Endodermal cell (in vitro differentiated cells): ENCODE measurements around the gene CLIP1. TPM values are rescaled to one million over a fixed set of nuclear protein-coding genes. Genes with fewer than 3 reads are reported as not detected.

Experiments
- DNase-seq: peaks from one replicate; pipeline ENCODE4 v3.0.0-alpha.2; 2017
- H3K27ac ChIP-seq: 2 replicates; pipeline ENCODE4 v1.5.1; 2013; ENCODE audit warnings: mild to moderate bottlenecking, low read depth, low read length, moderate library complexity
- H3K27me3 ChIP-seq: 2 replicates; pipeline ENCODE4 v1.6.1; 2013; ENCODE audit warnings: mild to moderate bottlenecking, low read length, moderate library complexity; ENCODE audit not compliant: insufficient read depth, control insufficient read depth, poor library complexity, severe bottlenecking
- H3K36me3 ChIP-seq: 2 replicates; pipeline ENCODE4 v1.7.0; 2013; ENCODE audit warnings: mild to moderate bottlenecking, low read length, moderate library complexity; ENCODE audit not compliant: control insufficient read depth, insufficient read depth
- H3K4me1 ChIP-seq: one replicate; pipeline ENCODE4 v1.7.0; 2013; ENCODE audit warnings: low read length; ENCODE audit not compliant: control insufficient read depth, insufficient read depth
- H3K4me3 ChIP-seq: 2 replicates; pipeline ENCODE4 v1.5.1; 2013; ENCODE audit warnings: mild to moderate bottlenecking, low read length, moderate library complexity
- H3K9ac ChIP-seq: 2 replicates; pipeline ENCODE4 v1.6.1; 2013; ENCODE audit warnings: mild to moderate bottlenecking, low read length, moderate library complexity; ENCODE audit not compliant: poor library complexity, severe bottlenecking; ENCODE audit errors: extremely low read depth
- H3K9me3 ChIP-seq: 2 replicates; pipeline ENCODE4 v1.6.1; 2013; ENCODE audit warnings: mild to moderate bottlenecking, low read length, moderate library complexity; ENCODE audit not compliant: control insufficient read depth
- H3K27ac Mint-ChIP-seq: 2 replicates; pipeline ENCODE4 v1.8.0; 2020; ENCODE audit warnings: mixed read lengths
- H3K27me3 Mint-ChIP-seq: 2 replicates; pipeline ENCODE4 v1.8.0; 2021; ENCODE audit warnings: mild to moderate bottlenecking, mixed read lengths; ENCODE audit not compliant: insufficient read depth
- H3K36me3 Mint-ChIP-seq: 2 replicates; pipeline ENCODE4 v1.8.0; 2020; ENCODE audit warnings: low read depth, mixed read lengths
- H3K4me1 Mint-ChIP-seq: 2 replicates; pipeline ENCODE4 v1.8.0; 2020; ENCODE audit warnings: mixed read lengths
- H3K4me3 Mint-ChIP-seq: 2 replicates; pipeline ENCODE4 v1.8.0; 2020; ENCODE audit warnings: mild to moderate bottlenecking, moderate library complexity, mixed read lengths
- H3K9me3 Mint-ChIP-seq: 2 replicates; pipeline ENCODE4 v1.8.0; 2020; ENCODE audit warnings: mild to moderate bottlenecking, mixed read lengths
- CTCF ChIP-seq: fragments of 200-600 bp; sonication (generic); conservative IDR thresholded peaks from 2 replicates; pipeline ENCODE4 v1.5.0; 2021; ENCODE audit warnings: antibody characterized with exemption, mild to moderate bottlenecking
- WGBS, 2 experiments: methylation state at CpG; one replicate each; pipeline versions ENCODE4 v1.1.5 to v1.1.7; 2013; ENCODE audit warnings: missing lambda C conversion rate in 2 of 2, mixed read lengths in 1 of 2; ENCODE audit not compliant: insufficient coverage in 1 of 2, insufficient read length in 1 of 2; 5-methylcytosine and 5-hydroxymethylcytosine counted together
- total RNA-seq, 2 donors: library from RNA; stranded (reverse); fragmentation: NEBNext Ultra II Directional in 1 of 2; extraction: Animal tissue kit (Norgen Biotek cat#: 25700) in 1 of 2; gene quantifications; 2 replicates in 1 of 2; 3 replicates in 1 of 2; pipeline ENCODE4 v1.2.1, GENCODE V29; 2021

The CLIP1 gene
- total RNA-seq, 2 donors from 2014 or later = 56.5 to 65.1 TPM

DNA sequence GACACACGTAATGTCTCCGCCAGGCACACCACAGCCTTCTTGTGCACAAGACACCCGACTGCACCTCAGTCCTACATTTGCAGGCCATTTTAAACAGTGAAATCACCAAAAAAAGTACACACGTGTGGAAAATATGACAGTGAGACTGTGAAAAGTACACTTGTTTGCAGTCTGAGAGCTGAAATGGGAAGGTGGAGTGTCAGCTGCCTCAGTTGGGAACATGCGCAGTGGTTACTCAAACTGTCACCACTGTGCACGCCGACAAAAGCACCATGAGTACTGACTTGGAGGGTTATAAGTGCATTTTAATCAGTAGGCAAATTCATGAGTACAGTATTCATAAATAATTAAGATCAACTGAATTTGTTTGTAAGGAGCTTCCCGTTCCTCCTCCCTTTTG, 171.9 kb downstream of the CLIP1 start:
- Mint-ChIP-seq H3K4me1 (no peaks in the 10 kb centered on the region), H3K36me3 (peaks cover 35% of the 10 kb centered on the region), H3K9me3 (no peaks in the 10 kb centered on the region), H3K27ac (no peak overlapping the region), H3K4me3 (no peak overlapping the region), H3K27me3 (no peaks in the 10 kb centered on the region)
- Histone ChIP-seq H3K4me1 (no peaks in the 10 kb centered on the region), H3K9ac (no peak overlapping the region), H3K4me3 (no peak overlapping the region), H3K27ac (no peak overlapping the region), H3K9me3 (no peaks in the 10 kb centered on the region), H3K27me3 (no peaks in the 10 kb centered on the region), H3K36me3 (peaks cover 30% of the 10 kb centered on the region)
- 97 to 98% methylated on average over 8 of the region's 8 CpGs for WGBS, 2 experiments
- no peak for DNase-seq
- no peak for TF ChIP-seq CTCF

GRCh38 chr12:122250047-122250446, 172.4 kb downstream of the CLIP1 start:
- Histone ChIP-seq H3K4me1 (no peaks in the 10 kb centered on the region), H3K9me3 (no peaks in the 10 kb centered on the region), H3K36me3 (peaks cover 30% of the 10 kb centered on the region), H3K4me3 (no peak overlapping the region), H3K9ac (no peak overlapping the region), H3K27ac (no peak overlapping the region), H3K27me3 (no peaks in the 10 kb centered on the region)
- H3K4me3 Mint-ChIP-seq = no peak overlapping the region
- WGBS, 2 experiments = 96% methylated on average over 6 of the region's 6 CpGs
- no peaks in the 10 kb centered on the region for H3K4me1 Mint-ChIP-seq
- no peak overlapping the region for H3K27ac Mint-ChIP-seq
- no peak for TF ChIP-seq CTCF
- peaks cover 35% of the 10 kb centered on the region for H3K36me3 Mint-ChIP-seq
- no peaks in the 10 kb centered on the region for H3K27me3 Mint-ChIP-seq
- H3K9me3 Mint-ChIP-seq = no peaks in the 10 kb centered on the region
- no peak for DNase-seq

DNA sequence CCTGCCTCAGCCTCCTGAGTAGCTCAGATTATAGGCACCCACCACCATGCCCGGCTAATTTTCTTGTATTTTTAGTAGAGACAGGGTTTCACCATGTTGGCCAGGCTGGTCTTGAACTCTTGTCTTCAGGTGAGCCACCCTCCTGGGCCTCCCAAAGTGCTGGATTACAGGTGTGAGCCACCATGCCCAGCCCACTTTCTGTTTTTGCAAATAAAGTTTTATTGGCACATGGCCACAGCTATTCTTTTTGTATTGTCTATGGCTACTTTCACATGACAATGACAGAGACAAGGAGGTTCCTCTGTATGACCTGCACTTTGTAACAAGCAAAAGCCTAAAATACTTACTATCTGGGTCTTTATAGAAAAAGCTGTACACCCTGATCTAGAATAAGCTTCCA, 176.9 kb downstream of the CLIP1 start:
- DNase-seq = no peak
- no peak overlapping the region for H3K27ac Mint-ChIP-seq
- H3K4me3 ChIP-seq = no peak overlapping the region
- H3K9me3 Mint-ChIP-seq = no peaks in the 10 kb centered on the region
- H3K4me3 Mint-ChIP-seq = no peak overlapping the region
- H3K36me3 ChIP-seq = peaks cover 42% of the 10 kb centered on the region
- no peaks in the 10 kb centered on the region for H3K4me1 ChIP-seq
- no peak overlapping the region for H3K9ac ChIP-seq
- WGBS, 2 experiments = 86 to 100% methylated on average over 1 of the region's 1 CpG
- no peaks in the 10 kb centered on the region for H3K27me3 ChIP-seq
- no peaks in the 10 kb centered on the region for H3K4me1 Mint-ChIP-seq
- H3K9me3 ChIP-seq = no peaks in the 10 kb centered on the region
- no peaks in the 10 kb centered on the region for H3K27me3 Mint-ChIP-seq
- no peak for TF ChIP-seq CTCF
- H3K27ac ChIP-seq = no peak overlapping the region
- H3K36me3 Mint-ChIP-seq = peaks cover 47% of the 10 kb centered on the region
